ENCODE data around the gene TMEM41B. TPM values are rescaled to one million over a fixed set of nuclear protein-coding genes. Genes with fewer than 3 reads are reported as not detected.
"Not testable (repeated sequence)": the region's sequence is repeated elsewhere in the genome, so short reads cannot be mapped to it uniquely, and the experiment has no call there.

Gene TMEM41B
- total RNA-seq, 5 donors from 2014 or later (not counting 1 experiment from before 2014, with no cell fraction given): 29.0 to 55.6 (median 42.7) TPM

GRCh38 chr11:9320047-9320446 is 5.7 kb upstream of the TMEM41B start:
- no peak overlapping the region for H3K4me3 ChIP-seq (ENCODE audit: control insufficient read depth in 1 of 2, extremely low read depth in 1 of 2, low read length in 1 of 2)
- no peaks in the 10 kb centered on the region for H3K36me3 Mint-ChIP-seq
- no peaks in the 10 kb centered on the region for H3K9me3 Mint-ChIP-seq
- H3K9me3 ChIP-seq: no peaks in the 10 kb centered on the region
- H3K27ac Mint-ChIP-seq: no peak overlapping the region
- DNase-seq (no peak), ATAC-seq (replicated peaks in 1 of 4) (no peak)
- H3K27me3 ChIP-seq (replicated peaks in 1 of 2; ENCODE audit: control insufficient read depth in 2 of 2, extremely low read depth in 1 of 2, insufficient read depth in 2 of 2, low read length in 1 of 2): peaks cover 0 to 10% of the 10 kb centered on the region in 2 experiments
- POLR2A ChIA-PET: no interaction called here
- no peak overlapping the region for H3K4me3 Mint-ChIP-seq
- CTCF ChIA-PET: no interaction called here
- H3K4me1 ChIP-seq (ENCODE audit: control insufficient read depth in 1 of 2, extremely low read depth in 1 of 2, insufficient read depth in 2 of 2, low read length in 2 of 2): peaks cover 3 to 4% of the 10 kb centered on the region in 2 experiments
- H3K4me1 Mint-ChIP-seq: peaks cover 0 to 3% (median 3%) of the 10 kb centered on the region in 3 donors
- H3K27me3 Mint-ChIP-seq: peaks cover 18 to 24% of the 10 kb centered on the region in 2 donors
- no peak overlapping the region for H3K27ac ChIP-seq (ENCODE audit: low read length)
- H3K36me3 ChIP-seq (ENCODE audit: control insufficient read depth in 2 of 2, extremely low read depth in 1 of 2, insufficient read depth in 1 of 2, low read length in 1 of 2): no peaks in the 10 kb centered on the region
- WGBS (ENCODE audit: insufficient coverage): 91% methylated on average over 3 of the region's 3 CpGs

- H3K27ac ChIP-seq (ENCODE audit: low read length); ATAC-seq (replicated peaks in 1 of 4); DNase-seq; H3K27ac Mint-ChIP-seq; H3K9me3 Mint-ChIP-seq; H3K4me3 ChIP-seq (ENCODE audit: control insufficient read depth in 1 of 2, extremely low read depth in 1 of 2, low read length in 1 of 2); H3K4me3 Mint-ChIP-seq; CTCF ChIA-PET; H3K4me1 ChIP-seq (ENCODE audit: control insufficient read depth in 1 of 2, extremely low read depth in 1 of 2, insufficient read depth in 2 of 2, low read length in 2 of 2); H3K36me3 Mint-ChIP-seq; H3K36me3 ChIP-seq (ENCODE audit: control insufficient read depth in 2 of 2, extremely low read depth in 1 of 2, insufficient read depth in 1 of 2, low read length in 1 of 2); H3K9me3 ChIP-seq; H3K4me1 Mint-ChIP-seq: not testable (repeated sequence)
- peaks cover 18 to 24% of the 10 kb centered on the region in 2 donors for H3K27me3 Mint-ChIP-seq
- H3K27me3 ChIP-seq (replicated peaks in 1 of 2; ENCODE audit: control insufficient read depth in 2 of 2, extremely low read depth in 1 of 2, insufficient read depth in 2 of 2, low read length in 1 of 2): peaks cover 0 to 10% of the 10 kb centered on the region in 2 experiments
- POLR2A ChIA-PET: interaction anchor here in 1 of 2 donors (0.5 kb wide), 1 partner anchor 28 kb away, joined by 4 read pairs; no protein-coding TSS in a partner anchor
- no CpG with 5 or more reads among the region's 4 CpGs for WGBS (ENCODE audit: insufficient coverage)
Observed at GRCh38 chr11:9319377-9320001, 5.1 kb upstream of the TMEM41B start.

GRCh38 chr11:9318442-9319376 is 4.3 kb upstream of the TMEM41B start:
- CTCF ChIA-PET; H3K36me3 Mint-ChIP-seq; H3K9me3 ChIP-seq; H3K9me3 Mint-ChIP-seq; H3K4me3 Mint-ChIP-seq; H3K4me3 ChIP-seq (ENCODE audit: control insufficient read depth in 1 of 2, extremely low read depth in 1 of 2, low read length in 1 of 2); ATAC-seq (replicated peaks in 1 of 4); H3K27ac ChIP-seq (ENCODE audit: low read length); H3K27ac Mint-ChIP-seq; DNase-seq; H3K36me3 ChIP-seq (ENCODE audit: control insufficient read depth in 2 of 2, extremely low read depth in 1 of 2, insufficient read depth in 1 of 2, low read length in 1 of 2): not testable (repeated sequence)
- peaks cover 6 to 11% (median 8%) of the 10 kb centered on the region in 3 donors for H3K4me1 Mint-ChIP-seq
- peaks cover 0 to 10% of the 10 kb centered on the region in 2 experiments for H3K27me3 ChIP-seq (replicated peaks in 1 of 2; ENCODE audit: control insufficient read depth in 2 of 2, extremely low read depth in 1 of 2, insufficient read depth in 2 of 2, low read length in 1 of 2)
- H3K27me3 Mint-ChIP-seq: peaks cover 18 to 24% of the 10 kb centered on the region in 2 donors
- POLR2A ChIA-PET: interaction anchor here in 1 of 2 donors (0.5 kb wide), 1 partner anchor 29 kb away, joined by 4 read pairs; no protein-coding TSS in a partner anchor
- 61% methylated on average over 7 of the region's 18 CpGs for WGBS (ENCODE audit: insufficient coverage)
- H3K4me1 ChIP-seq (ENCODE audit: control insufficient read depth in 1 of 2, extremely low read depth in 1 of 2, insufficient read depth in 2 of 2, low read length in 2 of 2): peaks cover 6 to 10% of the 10 kb centered on the region in 2 experiments

GRCh38 chr11:9316334-9316733 is 1.9 kb upstream of the TMEM41B start:
- DNase-seq: no peak
- Mint-ChIP-seq H3K4me3 (no peak overlapping the region), H3K27me3 (peaks cover 17 to 24% of the 10 kb centered on the region in 2 donors), H3K4me1 (peaks cover 28 to 32% (median 28%) of the 10 kb centered on the region in 3 donors), H3K27ac (no peak overlapping the region), H3K36me3 (peaks cover 5% of the 10 kb centered on the region), H3K9me3 (no peaks in the 10 kb centered on the region)
- 100% methylated on average over 1 of the region's 2 CpGs for WGBS (ENCODE audit: insufficient coverage)
- ChIA-PET POLR2A (no interaction called here), CTCF (interaction anchor here in 1 of 2 donors (0.6 kb wide), 1 partner anchor 94 kb away, joined by 3 read pairs; no protein-coding TSS in a partner anchor)
- no peaks in the 10 kb centered on the region for H3K36me3 ChIP-seq (ENCODE audit: control insufficient read depth in 2 of 2, extremely low read depth in 1 of 2, insufficient read depth in 1 of 2, low read length in 1 of 2)
- no peak for ATAC-seq (replicated peaks in 1 of 4)
- peaks cover 0 to 5% of the 10 kb centered on the region in 2 experiments for H3K27me3 ChIP-seq (replicated peaks in 1 of 2; ENCODE audit: control insufficient read depth in 2 of 2, extremely low read depth in 1 of 2, insufficient read depth in 2 of 2, low read length in 1 of 2)
- H3K27ac ChIP-seq (ENCODE audit: low read length): no peak overlapping the region
- peaks cover 15 to 21% of the 10 kb centered on the region in 2 experiments for H3K4me1 ChIP-seq (ENCODE audit: control insufficient read depth in 1 of 2, extremely low read depth in 1 of 2, insufficient read depth in 2 of 2, low read length in 2 of 2)
- H3K9me3 ChIP-seq: no peaks in the 10 kb centered on the region
- H3K4me3 ChIP-seq (ENCODE audit: control insufficient read depth in 1 of 2, extremely low read depth in 1 of 2, low read length in 1 of 2): no peak overlapping the region

- Histone ChIP-seq H3K4me1 (ENCODE audit: control insufficient read depth in 1 of 2, extremely low read depth in 1 of 2, insufficient read depth in 2 of 2, low read length in 2 of 2) (peaks cover 15 to 26% of the 10 kb centered on the region in 2 experiments), H3K27ac (ENCODE audit: low read length) (peak overlapping the region; percentile 85), H3K9me3 (no peaks in the 10 kb centered on the region), H3K27me3 (replicated peaks in 1 of 2; ENCODE audit: control insufficient read depth in 2 of 2, extremely low read depth in 1 of 2, insufficient read depth in 2 of 2, low read length in 1 of 2) (peaks cover 0 to 5% of the 10 kb centered on the region in 2 experiments), H3K4me3 (ENCODE audit: control insufficient read depth in 1 of 2, extremely low read depth in 1 of 2, low read length in 1 of 2) (peak overlapping the region; percentile 67 to 92), H3K36me3 (ENCODE audit: control insufficient read depth in 2 of 2, extremely low read depth in 1 of 2, insufficient read depth in 1 of 2, low read length in 1 of 2) (no peaks in the 10 kb centered on the region)
- ChIA-PET CTCF (interaction anchor here (0.5 to 0.7 kb wide), 3 partner anchors 40 to 345 kb away, joined by 3 to 4 read pairs (median 4); no protein-coding TSS in a partner anchor), POLR2A (interaction anchor here (0.6 to 0.8 kb wide), 5 partner anchors 49 to 362 kb away, joined by 3 to 7 read pairs (median 3); no protein-coding TSS in a partner anchor)
- Mint-ChIP-seq H3K4me3 (peak overlapping the region; percentile 94 to 100 (median 99)), H3K4me1 (peaks cover 37 to 44% (median 38%) of the 10 kb centered on the region in 3 donors), H3K27me3 (peaks cover 12 to 23% of the 10 kb centered on the region in 2 donors), H3K9me3 (no peaks in the 10 kb centered on the region), H3K27ac (peak overlapping the region; percentile 89 to 90), H3K36me3 (peaks cover 10% of the 10 kb centered on the region)
- ATAC-seq (replicated peaks in 1 of 4) (no peak), DNase-seq (peak in 2 of 35 experiments; percentile 2 to 16)
- 69% methylated on average over 9 of the region's 16 CpGs for WGBS (ENCODE audit: insufficient coverage)
Observed at GRCh38 chr11:9315078-9315688, 790 bp upstream of the TMEM41B start.
